PFSK-1 (cell line): Measurements from ENCODE around the gene SEMA3D.

Experiments used
- FOXP2 ChIP-seq: optimal IDR thresholded peaks from 2 replicates; pipeline ENCODE3; 2011; ENCODE audit warnings: borderline replicate concordance, control low read depth, inconsistent platforms; ENCODE audit not compliant: insufficient read depth; ENCODE audit errors: extremely low read length, extremely low read depth
- POLR2AphosphoS5 ChIP-seq: IDR thresholded peaks from 2 replicates; pipeline ENCODE4 v1.6.1; 2012; ENCODE audit warnings: low read depth, mild to moderate bottlenecking, control low read depth, low read length, moderate library complexity
- SIN3A ChIP-seq: IDR thresholded peaks from 2 replicates; pipeline ENCODE4 v1.6.1; 2012; ENCODE audit warnings: mild to moderate bottlenecking, low read length, moderate library complexity, borderline replicate concordance; ENCODE audit not compliant: insufficient read depth
- TAF1 ChIP-seq: IDR thresholded peaks from 2 replicates; pipeline ENCODE4 v1.6.1; 2012; ENCODE audit warnings: low read length, control low read depth, borderline replicate concordance; ENCODE audit not compliant: insufficient read depth
- TF ChIP-seq, protein P1 (sequence below), 2 experiments: IDR thresholded peaks; 2 replicates each; pipeline versions ENCODE4 v1.6.1 to v1.8.0; 2011 to 2012; ENCODE audit warnings: low read depth in 2 of 2, low read length in 2 of 2, control low read depth in 1 of 2, inconsistent platforms in 1 of 2, mild to moderate bottlenecking in 1 of 2, moderate library complexity in 1 of 2; ENCODE audit not compliant: insufficient read depth in 1 of 2

- TF ChIP-seq, protein P1, sequence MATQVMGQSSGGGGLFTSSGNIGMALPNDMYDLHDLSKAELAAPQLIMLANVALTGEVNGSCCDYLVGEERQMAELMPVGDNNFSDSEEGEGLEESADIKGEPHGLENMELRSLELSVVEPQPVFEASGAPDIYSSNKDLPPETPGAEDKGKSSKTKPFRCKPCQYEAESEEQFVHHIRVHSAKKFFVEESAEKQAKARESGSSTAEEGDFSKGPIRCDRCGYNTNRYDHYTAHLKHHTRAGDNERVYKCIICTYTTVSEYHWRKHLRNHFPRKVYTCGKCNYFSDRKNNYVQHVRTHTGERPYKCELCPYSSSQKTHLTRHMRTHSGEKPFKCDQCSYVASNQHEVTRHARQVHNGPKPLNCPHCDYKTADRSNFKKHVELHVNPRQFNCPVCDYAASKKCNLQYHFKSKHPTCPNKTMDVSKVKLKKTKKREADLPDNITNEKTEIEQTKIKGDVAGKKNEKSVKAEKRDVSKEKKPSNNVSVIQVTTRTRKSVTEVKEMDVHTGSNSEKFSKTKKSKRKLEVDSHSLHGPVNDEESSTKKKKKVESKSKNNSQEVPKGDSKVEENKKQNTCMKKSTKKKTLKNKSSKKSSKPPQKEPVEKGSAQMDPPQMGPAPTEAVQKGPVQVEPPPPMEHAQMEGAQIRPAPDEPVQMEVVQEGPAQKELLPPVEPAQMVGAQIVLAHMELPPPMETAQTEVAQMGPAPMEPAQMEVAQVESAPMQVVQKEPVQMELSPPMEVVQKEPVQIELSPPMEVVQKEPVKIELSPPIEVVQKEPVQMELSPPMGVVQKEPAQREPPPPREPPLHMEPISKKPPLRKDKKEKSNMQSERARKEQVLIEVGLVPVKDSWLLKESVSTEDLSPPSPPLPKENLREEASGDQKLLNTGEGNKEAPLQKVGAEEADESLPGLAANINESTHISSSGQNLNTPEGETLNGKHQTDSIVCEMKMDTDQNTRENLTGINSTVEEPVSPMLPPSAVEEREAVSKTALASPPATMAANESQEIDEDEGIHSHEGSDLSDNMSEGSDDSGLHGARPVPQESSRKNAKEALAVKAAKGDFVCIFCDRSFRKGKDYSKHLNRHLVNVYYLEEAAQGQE (IDR thresholded peaks at IDR 0.05; ENCODE audit: insufficient read depth in 1 of 2, low read depth in 2 of 2, low read length in 2 of 2): no peak
- no peak for TF ChIP-seq SIN3A
- TF ChIP-seq POLR2AphosphoS5: no peak
- no peak for TF ChIP-seq TAF1
- TF ChIP-seq FOXP2: no peak
These were observed 27.9 kb downstream of the SEMA3D start for GRCh38 chr7:85159003-85159402.
